OCI-LY3 (cell line): ENCODE results near the gene GJA5.

Source experiments
- CTCF ChIP-seq: fragments of 200-600, 300-600 bp; sonication (generic); IDR thresholded peaks from 2 replicates; pipeline ENCODE4 v1.5.1; 2014; ENCODE audit warnings: antibody characterized with exemption, low read length, low read depth
- EZH2phosphoT487 ChIP-seq: fragments of 200-600 bp; shearing (Covaris generic); IDR thresholded peaks from 2 replicates; pipeline ENCODE4 v1.6.1; 2018; ENCODE audit warnings: antibody characterized with exemption, mixed run types, low read depth

DNA sequence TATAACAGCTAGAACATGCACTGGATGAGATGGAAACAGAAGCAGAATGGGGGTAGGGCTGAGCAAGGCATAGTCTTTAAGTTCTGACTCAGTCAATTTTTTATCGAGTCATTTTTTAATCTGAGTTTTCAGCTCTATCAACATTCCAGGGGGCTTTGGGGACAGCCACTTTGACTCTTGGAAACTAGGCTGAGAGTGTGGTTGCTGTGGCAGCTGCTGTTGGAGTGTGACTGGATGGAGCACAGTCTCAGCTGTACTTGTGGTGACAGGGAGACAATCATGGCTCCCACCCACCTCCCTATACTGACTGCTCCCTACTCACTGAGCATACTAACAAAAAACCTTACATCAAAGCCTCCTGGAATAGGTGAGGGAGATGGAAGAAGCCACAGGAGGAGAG lies 25.0 kb downstream of the GJA5 start:
- no peak for TF ChIP-seq CTCF
- TF ChIP-seq EZH2phosphoT487, result no peak
